ENCODE measurements around the gene SLC4A4. TPM values are rescaled to one million over a fixed set of nuclear protein-coding genes. Genes with fewer than 3 reads are reported as not detected.

The SLC4A4 gene
- total and polyA plus RNA-seq, 7 donors: 0.24 to 3.3 (median 2.0) TPM

- no peak overlapping the region for H3K4me3 ChIP-seq
- H3K9me3 ChIP-seq: no peaks in the 10 kb centered on the region
- peaks cover 22% of the 10 kb centered on the region for H3K4me1 ChIP-seq
- TF ChIP-seq CTCF (IDR thresholded peaks at IDR 0.05): no peak
- no peak overlapping the region for H3K27ac ChIP-seq
- WGBS, 3 donors: 87 to 92% (median 87%) methylated on average over 5 of the region's 5 CpGs
- DNase-seq (no peak), ATAC-seq (peak in 1 of 4 donors; percentile 37)
- H3K27me3 ChIP-seq (ENCODE audit: insufficient read depth in 3 of 3, low read length in 2 of 3): no peaks in the 10 kb centered on the region
- no peaks in the 10 kb centered on the region for H3K36me3 ChIP-seq (ENCODE audit: insufficient read depth in 1 of 2, low read depth in 1 of 2)
- intact Hi-C loops (cut with DNase I): no loop called here
Measured at GRCh38 chr4:71293705-71294104, 45.1 kb upstream of the SLC4A4 start.

- no peak for ATAC-seq
- DNase-seq: no peak
- no peak overlapping the region for H3K27ac ChIP-seq
- no peaks in the 10 kb centered on the region for H3K9me3 ChIP-seq
- no peaks in the 10 kb centered on the region for H3K36me3 ChIP-seq (ENCODE audit: insufficient read depth in 1 of 2, low read depth in 1 of 2)
- H3K27me3 ChIP-seq (ENCODE audit: insufficient read depth in 3 of 3, low read length in 2 of 3): no peaks in the 10 kb centered on the region
- 32 to 59% (median 32%) methylated on average over 3 of the region's 3 CpGs for WGBS, 3 donors
- peaks cover 18% of the 10 kb centered on the region for H3K4me1 ChIP-seq
- no peak for TF ChIP-seq CTCF (IDR thresholded peaks at IDR 0.05)
- intact Hi-C loops (cut with DNase I): no loop called here
- H3K4me3 ChIP-seq: no peak overlapping the region
Measured at GRCh38 chr4:71294301-71294700, 44.5 kb upstream of the SLC4A4 start.

DNA sequence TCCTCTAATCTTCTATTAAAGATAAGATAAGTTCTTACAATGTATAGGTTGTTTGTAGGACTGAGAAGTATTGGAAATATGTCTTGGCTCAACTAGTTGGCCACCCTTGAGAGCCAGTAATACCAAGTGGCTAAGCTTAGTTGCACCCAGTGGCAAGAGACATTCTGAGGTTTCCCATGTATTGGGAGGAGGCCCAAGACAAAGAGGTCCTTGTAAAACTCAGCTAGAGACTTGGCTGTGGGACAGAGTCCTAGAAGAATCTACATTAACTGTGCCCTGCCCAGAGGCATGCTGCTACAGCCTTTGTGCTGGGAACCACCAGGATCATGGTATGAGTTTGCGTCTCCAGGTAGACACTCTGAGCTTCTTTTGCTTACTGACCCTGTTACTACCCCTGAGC is 41.9 kb upstream of the SLC4A4 start:
- H3K4me3 ChIP-seq: no peak overlapping the region
- H3K27me3 ChIP-seq (ENCODE audit: insufficient read depth in 3 of 3, low read length in 2 of 3): no peaks in the 10 kb centered on the region
- DNase-seq (no peak), ATAC-seq (no peak)
- H3K9me3 ChIP-seq: no peaks in the 10 kb centered on the region
- H3K27ac ChIP-seq: no peak overlapping the region
- H3K36me3 ChIP-seq (ENCODE audit: insufficient read depth in 1 of 2, low read depth in 1 of 2): no peaks in the 10 kb centered on the region
- TF ChIP-seq CTCF (IDR thresholded peaks at IDR 0.05): no peak
- H3K4me1 ChIP-seq: peaks cover 4% of the 10 kb centered on the region
- 92 to 96% (median 94%) methylated on average over 1 of the region's 1 CpG for WGBS, 3 donors
- intact Hi-C loops (cut with DNase I): no loop called here

GRCh38 chr4:71300362-71300761 is 38.5 kb upstream of the SLC4A4 start:
- no peak for TF ChIP-seq CTCF (IDR thresholded peaks at IDR 0.05)
- no peak for ATAC-seq
- no peak overlapping the region for H3K4me3 ChIP-seq
- peaks cover 4% of the 10 kb centered on the region for H3K4me1 ChIP-seq
- no peaks in the 10 kb centered on the region for H3K9me3 ChIP-seq
- no peaks in the 10 kb centered on the region for H3K36me3 ChIP-seq (ENCODE audit: insufficient read depth in 1 of 2, low read depth in 1 of 2)
- H3K27me3 ChIP-seq (ENCODE audit: insufficient read depth in 3 of 3, low read length in 2 of 3): no peaks in the 10 kb centered on the region
- H3K27ac ChIP-seq: no peak overlapping the region
- no peak for DNase-seq
- WGBS, 3 donors: 94 to 98% (median 96%) methylated on average over 8 of the region's 8 CpGs
- intact Hi-C loops (cut with DNase I): no loop called here

GRCh38 chr4:71300964-71301363 is 37.9 kb upstream of the SLC4A4 start:
- WGBS, 3 donors: 60 to 74% (median 68%) methylated on average over 3 of the region's 3 CpGs
- Histone ChIP-seq H3K36me3 (ENCODE audit: insufficient read depth in 1 of 2, low read depth in 1 of 2) (no peaks in the 10 kb centered on the region), H3K27me3 (ENCODE audit: insufficient read depth in 3 of 3, low read length in 2 of 3) (no peaks in the 10 kb centered on the region), H3K27ac (no peak overlapping the region), H3K9me3 (no peaks in the 10 kb centered on the region), H3K4me3 (no peak overlapping the region), H3K4me1 (peaks cover 4% of the 10 kb centered on the region)
- no peak for DNase-seq
- ATAC-seq: no peak
- TF ChIP-seq CTCF (IDR thresholded peaks at IDR 0.05): no peak
- intact Hi-C loops (cut with DNase I): no loop called here

Data from psoas muscle (tissue), 8 donors.